Testis (tissue), 3 donors: ENCODE data around the gene HOXB1. TPM values are rescaled to one million over a fixed set of nuclear protein-coding genes. Genes with fewer than 3 reads are reported as not detected.
"Not testable (repeated sequence)": the region's sequence is repeated elsewhere in the genome, so short reads cannot be mapped to it uniquely, and the experiment has no call there.

Experiments
- DNase-seq: peaks from one replicate; pipeline ENCODE4 v3.0.0-alpha.2; 2019
- H3K27ac ChIP-seq, 2 donors: fragments of 200-600 bp; sonication (generic); one replicate each; pipeline ENCODE4 v1.5.1; 2019
- H3K27me3 ChIP-seq: fragments of 200-600 bp; sonication (generic); one replicate; pipeline ENCODE4 v1.5.1; 2019
- H3K36me3 ChIP-seq: fragments of 200-600 bp; sonication (generic); one replicate; pipeline ENCODE4 v1.5.1; 2017; ENCODE audit warnings: low read depth; ENCODE audit errors: missing control alignments
- H3K4me1 ChIP-seq: fragments of 200-600 bp; sonication (generic); one replicate; pipeline ENCODE4 v1.5.1; 2019
- H3K4me3 ChIP-seq, 2 donors: fragments of 200-600 bp; sonication (generic); one replicate each; pipeline ENCODE4 v1.5.1; 2017 to 2019
- H3K9me3 ChIP-seq: fragments of 200-600 bp; sonication (generic); one replicate; pipeline ENCODE4 v1.5.1; 2017
- CTCF ChIP-seq, 3 experiments: fragments of 450-650 bp in 2 of 3; fragments of 200-600 bp in 1 of 3; sonication (generic) in 1 of 3; IDR thresholded peaks; one replicate each; pipeline ENCODE4 v1.5.1; 2016 to 2019; ENCODE audit warnings: antibody characterized with exemption in 3 of 3, mild to moderate bottlenecking in 2 of 3, moderate library complexity in 1 of 3
- POLR2A ChIP-seq: fragments of 450-650 bp; IDR thresholded peaks from one replicate; pipeline ENCODE4 v1.6.1; 2017; ENCODE audit warnings: antibody characterized with exemption, mild to moderate bottlenecking, moderate library complexity
- WGBS, 2 donors: methylation state at CpG; one replicate each; pipeline ENCODE4 v1.1.5; 2018; 5-methylcytosine and 5-hydroxymethylcytosine counted together
- intact Hi-C: fragments of 100-400 bp; cut with DNase I; formaldehyde crosslinking; loops from one replicate; pipeline ENCODE4 v1.15.1; 2023; ENCODE audit warnings: low total_unique reads
- polyA plus RNA-seq: library from polyadenylated mRNA; stranded (reverse); fragments of 350-450 nt; fragmentation: Illumina TruSeq; extraction: RNeasy Lipid Tissue Mini Kit (QIAGEN cat#74804); gene quantifications from one replicate; pipeline ENCODE4 v1.2.3, GENCODE V29; 2014; ENCODE audit warnings: low read depth, low replicate concordance; ENCODE audit not compliant: insufficient read depth
- total RNA-seq, 2 donors: library from RNA; depleted of rRNA; stranded (reverse); fragments of >200 nt; gene quantifications; one replicate each; pipeline ENCODE4 v1.2.3, GENCODE V29; 2016

The HOXB1 gene
- total and polyA plus RNA-seq, 3 donors from 2014 or later, result 1.1 TPM; not detected in 2

GRCh38 chr17:48513666-48514455 lies 16.9 kb downstream of the HOXB1 start:
- intact Hi-C loops, result no loop called here
- H3K27me3 ChIP-seq, result no peaks in the 10 kb centered on the region

GRCh38 chr17:48513097-48513496 lies 17.7 kb downstream of the HOXB1 start:
- Histone ChIP-seq H3K36me3 (no peaks in the 10 kb centered on the region), H3K27me3 (no peaks in the 10 kb centered on the region), H3K4me1 (no peaks in the 10 kb centered on the region), H3K27ac (no peak overlapping the region), H3K4me3 (no peak overlapping the region), H3K9me3 (no peaks in the 10 kb centered on the region)
- WGBS, 2 donors, result 39 to 46% methylated on average over 7 of the region's 7 CpGs
- TF ChIP-seq POLR2A (no peak), CTCF (IDR thresholded peaks at IDR 0.05) (no peak)
- DNase-seq, result no peak
- intact Hi-C loops, result no loop called here

More at GRCh38 chr17:48513666-48514455, 16.9 kb downstream of the HOXB1 start:
- TF ChIP-seq POLR2A (no peak), CTCF (IDR thresholded peaks at IDR 0.05) (no peak)
- no peak for DNase-seq
- Histone ChIP-seq H3K9me3 (no peaks in the 10 kb centered on the region), H3K36me3 (no peaks in the 10 kb centered on the region), H3K4me1 (no peaks in the 10 kb centered on the region), H3K27ac (no peak overlapping the region), H3K4me3 (no peak overlapping the region)
- 30 to 48% methylated on average over 6 of the region's 6 CpGs for WGBS, 2 donors

- H3K36me3 ChIP-seq, result no peaks in the 10 kb centered on the region
- H3K4me1 ChIP-seq, result no peaks in the 10 kb centered on the region
- H3K9me3 ChIP-seq, result no peaks in the 10 kb centered on the region
- H3K27ac ChIP-seq, result no peak overlapping the region
- intact Hi-C loops, result no loop called here
- 79 to 83% methylated on average over 7 of the region's 7 CpGs for WGBS, 2 donors
- DNase-seq, result no peak
- H3K27me3 ChIP-seq, result no peaks in the 10 kb centered on the region
- H3K4me3 ChIP-seq, result no peak overlapping the region
- no peak for TF ChIP-seq CTCF (IDR thresholded peaks at IDR 0.05)
- TF ChIP-seq POLR2A, result no peak
Measured at GRCh38 chr17:48510761-48511604, 19.8 kb downstream of the HOXB1 start.

GRCh38 chr17:48510381-48510760 lies 20.4 kb downstream of the HOXB1 start:
- Histone ChIP-seq H3K4me3 (no peak overlapping the region), H3K36me3 (no peaks in the 10 kb centered on the region), H3K9me3 (no peaks in the 10 kb centered on the region), H3K27ac (no peak overlapping the region), H3K4me1 (no peaks in the 10 kb centered on the region), H3K27me3 (no peaks in the 10 kb centered on the region)
- intact Hi-C loops, result no loop called here
- no peak for DNase-seq
- WGBS, 2 donors, result 90 to 91% methylated on average over 2 of the region's 2 CpGs
- no peak for TF ChIP-seq CTCF (IDR thresholded peaks at IDR 0.05)
- TF ChIP-seq POLR2A, result no peak

GRCh38 chr17:48509708-48510107 lies 21.1 kb downstream of the HOXB1 start:
- H3K27ac ChIP-seq, H3K27me3 ChIP-seq: not testable (repeated sequence)

More at GRCh38 chr17:48509708-48510107, 21.1 kb downstream of the HOXB1 start:
- intact Hi-C loops, H3K9me3 ChIP-seq, H3K4me3 ChIP-seq, DNase-seq, H3K4me1 ChIP-seq, H3K36me3 ChIP-seq: not testable (repeated sequence)
- 87 to 88% methylated on average over 7 of the region's 7 CpGs for WGBS, 2 donors
